Stimulated activated CD8-positive, alpha-beta memory T cell treated with anti-CD3 and anti-CD28 coated beads, Interleukin-7, amount 100 ng/mL, for 24 hours (primary cell): ENCODE measurements around the gene ACYP2.
"Not testable (repeated sequence)": the region's sequence is repeated elsewhere in the genome, so short reads cannot be mapped to it uniquely, and the experiment has no call there.

Experiments used
- DNase-seq: peaks from one replicate; pipeline ENCODE4 v3.0.0-alpha.2; 2020; ENCODE audit warnings: low read depth

Gene ACYP2

DNA sequence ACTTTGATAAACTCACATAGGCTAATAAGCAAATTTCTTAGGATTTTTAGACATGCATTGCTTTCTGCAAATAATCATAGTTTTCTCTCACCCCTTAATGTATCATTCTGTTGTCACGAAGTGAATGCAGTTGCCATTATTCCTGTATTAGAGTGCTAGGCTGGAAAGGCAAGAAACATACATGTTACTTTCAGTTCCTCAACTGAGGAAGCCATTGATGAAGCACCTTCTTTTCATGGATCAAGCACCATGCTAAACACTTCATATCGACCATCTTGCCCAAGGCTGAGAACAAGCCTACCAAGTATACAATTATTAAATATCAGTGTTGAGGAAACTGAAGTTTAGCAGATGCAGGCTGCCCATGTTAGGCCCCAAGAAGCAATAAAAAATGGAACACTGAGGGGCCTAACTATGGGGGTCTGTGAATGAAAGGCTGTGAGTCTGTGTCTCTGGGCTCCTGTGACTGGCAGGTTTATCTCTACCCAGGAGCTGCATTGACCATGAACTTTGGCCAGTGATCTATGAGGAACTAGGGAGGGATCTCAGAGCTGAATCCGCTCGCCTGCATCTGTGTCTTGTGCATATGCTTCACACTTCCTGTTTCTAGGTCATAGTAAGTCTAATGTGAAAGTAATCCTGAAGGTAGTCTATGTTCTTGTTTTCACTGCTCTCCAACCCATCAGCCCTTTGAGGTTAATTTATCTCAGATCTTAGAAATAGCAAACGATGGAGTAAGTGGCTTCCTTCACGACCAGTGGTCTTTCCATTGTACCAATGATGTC, 156.6 kb downstream of the ACYP2 start:
- no peak for DNase-seq

DNA sequence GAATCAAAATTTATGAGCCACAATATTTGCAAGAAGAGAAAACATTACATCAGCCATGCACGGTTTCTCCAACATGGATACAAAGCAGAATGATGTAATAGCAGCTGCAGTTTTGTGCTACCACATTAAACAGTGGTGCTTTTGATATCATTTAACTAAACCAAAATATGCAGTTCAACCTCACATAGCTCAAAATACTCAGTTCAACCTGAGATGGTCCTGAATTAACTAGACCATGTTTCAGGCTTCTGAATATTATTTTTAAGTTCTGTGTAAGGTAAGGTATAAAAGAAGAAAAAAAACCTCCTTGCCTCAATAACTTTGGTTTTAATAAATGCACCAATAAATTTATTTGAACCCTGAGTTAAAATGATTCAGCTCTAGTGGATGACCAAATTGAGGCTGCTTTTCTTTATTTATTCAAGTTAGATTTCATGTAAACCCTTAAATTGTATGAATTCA, 159.4 kb downstream of the ACYP2 start:
- no peak for DNase-seq

DNA sequence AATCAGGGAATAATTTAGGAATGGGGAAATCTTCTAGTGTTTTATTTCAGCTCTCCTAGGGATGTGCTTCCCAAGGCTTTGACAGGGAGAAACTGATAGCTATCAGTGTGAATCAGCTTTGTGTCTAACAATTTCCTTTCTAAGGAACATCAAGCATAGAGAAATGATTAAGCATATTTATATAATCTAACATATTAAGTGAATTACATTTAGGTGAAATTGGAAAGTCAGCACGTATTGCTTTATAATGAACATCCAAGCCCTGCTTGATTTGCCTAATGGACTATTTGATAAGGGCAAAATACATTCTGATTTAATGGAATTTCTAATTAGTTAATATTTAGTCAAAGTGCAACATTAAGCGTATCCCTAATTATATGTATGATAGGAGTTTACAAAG, 160.1 kb downstream of the ACYP2 start:
- no peak for DNase-seq

DNA sequence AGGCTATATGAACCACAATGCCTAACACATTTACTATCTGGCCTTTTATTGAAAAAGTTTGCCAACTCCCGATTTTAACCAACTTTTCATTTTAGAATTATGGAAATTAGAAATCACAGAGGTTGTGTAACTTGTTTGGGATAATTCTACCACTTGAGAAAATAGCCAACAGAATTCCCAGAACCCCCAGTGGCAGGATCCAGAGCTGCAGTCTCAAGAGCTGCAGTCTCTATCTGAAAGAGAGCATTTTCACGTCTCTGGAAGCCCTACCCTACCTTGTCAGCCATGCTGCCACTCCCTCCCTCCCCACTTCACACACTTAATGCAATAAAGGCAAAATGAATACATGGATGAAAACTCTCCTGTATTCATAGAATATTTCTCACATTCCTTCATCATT, 164.0 kb downstream of the ACYP2 start:
- no peak for DNase-seq

DNA sequence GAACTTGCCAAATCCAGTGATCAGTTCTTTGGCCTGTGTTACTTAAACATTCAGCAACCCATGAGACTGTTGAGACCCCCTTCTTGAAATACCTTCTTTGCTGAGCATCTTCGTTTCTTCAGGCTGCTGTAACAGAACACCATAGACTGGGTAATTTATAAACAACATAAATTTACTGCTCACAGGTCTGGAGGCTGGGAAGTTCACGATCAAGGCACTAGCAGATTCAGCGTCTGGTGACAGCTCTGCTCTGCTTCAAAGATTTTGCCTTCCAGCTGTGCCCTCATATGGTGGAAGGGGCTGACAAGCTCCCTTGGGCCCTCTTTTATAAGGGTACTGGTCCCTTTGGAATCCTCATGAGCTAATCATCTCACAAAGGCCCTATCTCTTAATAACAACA, 169.4 kb downstream of the ACYP2 start:
- DNase-seq, result no peak

DNA sequence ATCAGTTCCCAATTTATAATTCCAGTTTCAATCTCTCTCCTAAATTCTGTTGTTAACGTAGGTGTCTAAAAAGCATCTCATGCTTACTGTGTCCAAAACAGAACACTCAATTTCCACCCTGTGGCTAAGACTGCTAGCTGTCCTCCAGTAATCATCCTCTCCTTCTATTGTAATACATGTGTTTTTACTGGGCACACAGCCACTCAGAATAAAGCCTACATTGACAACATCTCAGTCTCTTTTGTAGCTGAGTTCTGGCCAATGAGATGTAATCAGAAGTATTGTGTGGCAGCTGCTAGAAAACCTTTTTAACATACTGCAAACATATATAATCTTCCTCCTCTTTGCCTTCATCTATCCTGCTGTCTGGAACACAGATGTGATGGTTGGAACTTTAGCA, 170.0 kb downstream of the ACYP2 start:
- DNase-seq, result no peak

DNA sequence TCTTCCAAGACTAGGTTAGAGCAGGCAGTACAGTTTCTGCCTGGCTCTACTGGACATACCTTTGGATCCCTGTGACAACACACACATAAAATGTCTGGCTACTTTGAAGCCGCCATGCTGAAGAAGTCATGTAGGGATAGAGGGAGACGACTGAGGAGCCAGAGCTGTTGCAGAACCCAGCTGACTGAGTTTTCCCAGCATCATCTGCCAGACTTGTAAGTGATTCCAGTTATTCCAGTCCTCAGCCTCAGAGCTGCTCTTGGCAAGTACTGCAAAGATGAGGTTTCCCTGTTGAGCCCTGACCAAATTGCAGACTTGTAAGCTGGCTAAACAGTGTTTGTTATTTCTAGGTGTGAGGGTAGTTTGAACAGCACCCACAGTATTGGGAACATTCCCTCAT, 172.1 kb downstream of the ACYP2 start:
- no peak for DNase-seq

DNA sequence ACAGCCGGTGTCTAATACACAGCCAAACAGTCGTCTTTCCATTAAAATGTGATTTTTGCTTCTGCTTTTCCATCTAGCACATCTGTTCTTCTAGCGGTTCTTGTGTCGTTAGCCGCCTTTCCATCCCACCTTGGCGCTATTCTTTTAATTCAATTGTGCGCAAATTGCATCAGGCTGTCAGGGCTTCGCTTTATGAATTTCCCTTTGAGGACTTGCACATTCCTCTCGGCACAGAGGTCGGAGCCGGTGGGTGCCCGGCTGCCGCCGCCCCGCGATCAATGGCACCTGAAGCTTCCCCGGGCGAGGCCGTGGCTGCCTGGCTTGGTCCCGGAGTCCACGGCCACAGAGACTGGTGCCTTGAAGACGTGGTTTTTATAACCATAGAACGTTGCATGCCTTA, 174.5 kb downstream of the ACYP2 start:
- no peak for DNase-seq

DNA sequence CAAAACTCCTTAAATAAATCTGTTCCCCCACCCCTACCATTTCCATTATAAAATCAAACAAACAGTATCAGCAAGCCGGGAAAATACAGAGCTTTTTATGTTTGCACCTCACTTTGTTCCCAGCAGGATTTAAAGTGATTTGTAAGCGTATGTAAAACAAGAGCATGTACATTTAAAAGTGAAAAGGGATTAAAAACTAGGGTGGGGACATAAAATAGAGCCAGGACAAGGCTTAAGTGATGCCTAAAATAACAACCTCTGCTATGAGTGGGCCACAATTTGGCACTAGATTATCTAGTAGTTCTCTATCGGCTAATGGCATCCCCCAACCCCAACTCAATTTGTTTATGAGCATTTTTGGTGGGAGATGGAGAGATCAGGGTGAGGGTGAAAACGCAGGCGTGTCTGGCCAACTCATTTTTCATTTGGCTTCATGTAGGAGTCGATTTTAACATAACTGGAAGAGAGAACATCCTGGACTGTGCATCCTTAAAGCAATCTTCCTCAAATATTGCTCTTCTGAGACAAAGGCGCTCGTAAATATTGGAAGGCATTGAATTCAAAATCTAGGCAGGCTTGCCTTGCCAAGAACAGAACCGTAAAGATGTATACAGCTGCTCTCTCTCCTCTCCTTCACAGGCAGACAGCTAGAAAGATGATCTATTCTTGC, 175.1 kb downstream of the ACYP2 start:
- no peak for DNase-seq

DNA sequence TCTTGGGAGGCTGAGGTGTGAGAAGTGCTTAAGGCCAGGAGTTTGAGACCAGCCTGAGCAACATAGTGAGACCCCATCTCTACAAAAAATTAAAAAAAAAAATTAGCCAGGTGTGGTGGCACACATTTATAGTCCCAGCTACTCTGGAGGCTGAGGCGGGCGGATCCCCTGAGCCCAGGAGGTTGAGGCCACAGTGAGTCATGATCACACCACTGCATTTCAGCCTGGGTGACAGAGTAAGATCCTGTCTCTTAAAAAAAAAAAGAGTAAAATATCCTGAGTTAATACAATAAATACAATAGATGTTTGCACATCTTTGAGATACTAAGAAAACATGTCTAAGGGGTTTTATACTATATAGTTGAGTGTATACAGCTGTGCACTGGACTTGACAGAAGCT, 179.2 kb downstream of the ACYP2 start:
- not testable (repeated sequence) for DNase-seq

DNA sequence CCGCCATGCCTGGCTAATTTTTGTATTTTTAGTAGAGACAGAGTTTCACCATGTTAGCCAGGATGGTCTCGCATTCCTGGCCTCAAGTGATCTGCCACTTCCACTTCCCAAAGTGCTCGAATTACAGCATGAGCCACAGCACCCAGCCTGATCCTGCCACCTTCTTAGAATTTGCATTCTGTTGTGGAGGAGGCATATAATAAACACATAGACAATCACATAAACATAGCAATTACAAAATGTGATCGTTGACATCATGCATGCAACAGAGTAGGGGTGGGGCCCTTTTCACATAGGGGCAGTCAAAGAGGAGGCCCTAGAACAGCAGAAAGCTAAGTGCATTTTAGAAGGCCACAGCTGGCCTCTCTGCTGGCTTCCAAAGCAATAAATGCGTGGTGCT, 180.5 kb downstream of the ACYP2 start:
- no peak for DNase-seq

DNA sequence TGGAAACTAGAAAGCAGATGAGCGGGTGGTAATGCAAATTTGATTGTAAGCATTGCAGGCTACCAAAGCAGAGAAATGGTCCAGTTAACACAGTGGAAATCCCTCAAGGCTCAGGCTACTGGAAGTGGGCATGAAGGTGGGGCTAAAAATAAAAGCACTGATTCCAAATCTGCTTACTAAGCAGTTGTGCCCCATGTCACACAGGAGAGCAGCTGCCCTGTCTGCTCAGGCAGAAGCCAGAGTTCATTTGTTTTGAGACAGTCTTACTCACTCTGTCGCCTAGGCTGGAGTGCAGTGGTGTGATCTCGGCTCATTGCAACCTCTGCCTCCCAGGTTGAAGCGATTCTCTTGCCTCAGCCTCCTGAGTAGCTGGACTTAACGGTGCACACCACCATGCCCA, 183.1 kb downstream of the ACYP2 start:
- no peak for DNase-seq

DNA sequence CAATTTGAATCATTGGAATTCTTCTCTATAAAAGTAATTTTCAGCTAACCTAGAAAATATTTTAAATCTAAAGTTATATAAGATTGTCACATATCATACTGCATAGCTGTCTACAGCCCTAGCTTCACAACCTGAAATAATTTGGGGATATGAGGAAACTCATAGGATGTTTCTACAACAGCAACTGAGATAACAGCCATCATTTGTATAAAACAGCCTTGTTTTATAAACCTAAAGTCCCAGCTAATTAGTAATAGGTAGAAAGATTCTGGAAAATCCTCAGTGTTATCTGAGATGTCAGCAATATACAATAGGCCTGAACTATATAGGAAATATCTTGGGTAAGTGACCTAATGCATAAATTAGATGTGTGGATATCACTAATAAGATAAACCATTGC, 188.2 kb downstream of the ACYP2 start:
- no peak for DNase-seq

DNA sequence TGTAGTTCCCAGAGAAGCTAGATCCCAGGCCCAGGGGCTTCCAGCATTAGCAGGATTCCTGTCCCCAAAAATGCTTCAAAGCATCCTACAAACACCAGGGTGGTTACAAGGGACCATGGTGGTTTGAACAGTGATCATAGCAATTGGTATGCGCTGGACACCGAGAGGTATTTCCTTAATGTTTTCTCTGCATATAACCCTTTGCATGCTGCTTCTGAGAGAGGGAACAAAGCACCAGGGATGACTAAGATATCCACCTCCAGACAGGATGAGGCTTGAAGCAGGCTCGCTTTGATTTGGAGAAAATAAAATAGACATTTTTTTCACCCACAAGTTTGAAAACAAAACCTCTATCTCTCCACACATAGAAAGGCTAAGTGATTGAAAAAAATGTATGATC, 191.1 kb downstream of the ACYP2 start:
- no peak for DNase-seq

DNA sequence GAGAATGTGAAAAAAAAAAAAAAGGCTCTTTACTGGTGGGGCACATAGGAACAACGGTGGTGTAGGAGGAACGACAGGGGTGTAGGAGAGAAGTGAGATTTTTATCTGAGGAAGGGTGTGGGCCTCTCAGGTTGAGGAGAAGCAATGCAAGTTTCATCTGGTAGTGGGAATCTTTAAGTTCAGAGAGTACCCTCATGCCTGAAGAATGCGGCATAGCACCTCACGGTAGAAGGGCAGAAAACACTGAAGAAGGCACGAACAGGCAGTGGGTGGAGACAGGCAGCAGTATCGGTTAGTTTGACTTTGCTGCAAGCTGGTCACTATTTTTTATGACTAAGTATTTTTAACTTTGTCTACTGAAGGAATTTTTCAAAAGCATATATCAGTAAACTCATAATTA, 192.8 kb downstream of the ACYP2 start:
- no peak for DNase-seq

DNA sequence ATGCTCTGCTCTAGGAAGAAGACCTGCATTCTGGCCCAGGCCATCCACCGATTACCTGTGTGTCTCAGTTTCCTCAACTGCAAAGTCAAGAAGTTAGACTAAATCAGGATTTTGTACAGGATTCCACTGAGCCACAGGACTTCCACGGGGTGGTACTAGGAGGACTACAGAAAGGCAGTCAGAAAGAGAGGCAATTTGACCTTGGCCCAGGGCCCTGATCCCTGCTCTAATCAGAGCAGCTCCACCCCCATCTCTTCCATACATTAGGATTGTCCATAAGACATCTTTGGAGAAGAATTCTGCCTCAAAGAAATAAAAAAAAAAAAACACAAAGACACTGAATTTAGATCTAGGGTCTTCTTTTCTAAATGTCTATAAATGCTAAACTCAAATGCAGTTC, 193.4 kb downstream of the ACYP2 start:
- DNase-seq, result no peak

DNA sequence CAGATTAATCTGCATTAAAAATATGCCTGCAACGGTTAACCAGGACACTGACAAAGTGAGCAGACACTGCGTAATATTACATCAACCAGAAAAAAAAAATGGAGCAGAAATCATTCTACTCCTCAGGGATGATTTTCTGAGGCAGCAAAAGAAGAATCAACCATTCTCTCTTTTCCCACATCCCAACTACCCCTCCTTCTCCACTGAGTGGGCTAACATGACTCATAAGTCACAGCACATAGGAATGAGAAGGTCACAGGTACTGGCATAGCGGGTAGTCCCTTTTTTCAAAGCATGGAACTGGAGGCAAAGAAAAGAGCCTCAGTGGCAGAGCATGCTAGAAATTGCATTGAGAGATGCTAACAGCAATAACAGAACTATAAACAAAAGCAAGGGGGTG, 194.9 kb downstream of the ACYP2 start:
- DNase-seq, result no peak

DNA sequence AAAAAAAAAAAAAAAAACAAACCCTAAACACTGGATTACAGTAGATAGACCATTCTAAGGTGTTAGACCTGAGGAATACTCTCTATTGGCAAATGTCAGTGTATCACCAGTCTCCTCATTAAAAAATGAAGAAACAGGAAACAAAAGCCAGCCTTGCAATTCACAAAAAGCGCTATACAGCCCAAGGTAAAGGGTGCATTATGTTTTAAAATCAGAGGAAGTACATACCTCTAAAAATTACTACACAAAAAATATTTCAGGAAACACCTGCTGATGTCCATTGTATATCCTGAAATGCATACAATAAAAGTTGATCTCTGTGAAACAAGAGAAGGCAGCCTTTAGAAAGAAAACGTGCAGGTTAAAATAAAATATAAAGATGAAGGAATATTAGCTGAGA, 195.5 kb downstream of the ACYP2 start:
- no peak for DNase-seq

DNA sequence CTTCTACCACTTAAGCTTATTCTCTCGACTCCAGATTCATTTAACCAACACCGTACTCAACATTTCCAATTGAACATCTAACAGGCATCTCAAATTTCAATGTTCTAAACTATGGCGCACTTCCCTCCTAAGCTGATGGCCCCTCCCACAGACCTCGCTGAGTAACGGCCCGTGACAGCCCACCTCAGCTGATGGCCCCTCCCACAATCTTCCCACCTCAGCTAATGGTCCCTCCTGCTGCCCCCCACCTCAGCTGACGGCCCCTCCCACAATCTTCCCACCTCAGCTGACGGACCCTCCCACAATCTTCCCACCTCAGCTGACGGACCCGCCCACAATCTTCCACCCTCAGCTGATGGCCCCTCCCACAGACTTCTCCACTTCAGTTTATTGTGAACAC, 197.7 kb downstream of the ACYP2 start:
- no peak for DNase-seq

DNA sequence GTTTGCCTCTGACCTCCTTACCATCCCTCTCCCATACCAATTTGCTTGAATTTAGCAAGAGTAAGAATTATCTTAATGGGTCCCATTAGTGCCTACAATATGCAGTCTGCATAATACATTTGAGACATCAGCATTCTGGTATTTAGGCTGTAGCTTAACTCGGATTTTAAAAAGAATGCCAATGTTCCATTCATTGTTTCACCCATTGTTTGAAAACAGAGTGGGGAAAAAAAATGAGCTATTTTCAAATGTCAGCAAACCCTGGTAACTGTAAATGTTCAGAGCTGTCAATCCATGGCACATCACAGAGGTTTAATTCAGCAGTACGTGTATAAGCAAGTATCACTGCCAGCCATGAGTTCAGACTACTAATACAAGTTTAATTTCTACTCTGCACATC, 202.6 kb downstream of the ACYP2 start:
- DNase-seq, result no peak

DNA sequence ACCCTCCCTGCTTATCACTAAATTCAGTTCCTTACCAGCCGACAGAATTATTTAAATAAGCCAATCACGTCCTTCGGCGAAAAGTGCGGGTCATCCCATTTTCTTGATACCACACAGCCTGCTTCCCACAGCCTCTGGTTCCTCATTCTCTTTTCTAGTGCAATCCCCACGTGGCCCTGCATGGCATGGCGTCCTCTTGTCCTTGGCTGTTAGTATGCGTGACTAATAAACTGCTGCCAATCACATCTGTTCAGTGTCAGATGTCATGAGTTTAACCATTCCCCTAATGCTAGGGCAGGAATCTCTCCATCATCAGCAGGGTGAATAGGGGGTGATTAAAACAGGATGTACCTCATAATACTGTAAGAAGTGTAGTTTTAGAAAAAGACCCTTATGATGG, 203.4 kb downstream of the ACYP2 start:
- no peak for DNase-seq

DNA sequence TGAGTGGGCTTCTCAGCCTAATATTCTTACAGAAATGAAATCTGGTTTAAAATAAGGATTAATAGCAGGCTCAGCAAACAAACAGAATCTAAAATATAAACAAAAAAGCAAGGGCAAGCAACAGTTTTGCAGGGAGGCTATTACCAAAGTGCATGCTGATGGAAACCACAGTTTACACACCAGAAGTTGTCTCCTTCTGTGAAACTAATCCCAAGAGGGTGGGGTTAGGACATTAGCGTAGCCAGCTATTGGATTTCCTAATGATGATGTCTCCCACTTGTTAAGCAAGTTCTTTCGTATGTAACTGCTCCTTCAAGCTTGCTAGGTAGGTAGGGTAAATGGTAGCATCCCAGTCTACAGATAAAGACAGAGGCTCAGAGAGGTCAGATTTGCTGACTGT, 205.6 kb downstream of the ACYP2 start:
- no peak for DNase-seq

DNA sequence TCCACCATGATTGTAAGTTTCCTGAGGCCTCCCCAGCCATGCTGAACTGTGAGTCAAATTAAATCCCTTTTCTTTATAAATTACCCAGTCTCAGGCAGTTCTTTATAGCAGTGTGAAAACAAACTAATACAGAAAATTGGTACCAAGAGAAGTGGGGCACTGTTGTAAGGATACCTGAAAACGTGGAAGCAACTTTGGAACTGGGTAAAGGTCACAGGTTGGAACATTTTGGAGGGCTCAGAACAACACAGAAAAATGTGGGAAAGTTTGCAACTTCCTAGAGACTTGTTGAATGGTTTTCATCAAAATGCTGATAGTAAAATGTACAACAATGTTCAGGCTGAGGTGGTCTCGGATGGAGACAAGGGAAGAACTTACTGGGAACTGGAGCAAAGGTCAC, 209.1 kb downstream of the ACYP2 start:
- not testable (repeated sequence) for DNase-seq

DNA sequence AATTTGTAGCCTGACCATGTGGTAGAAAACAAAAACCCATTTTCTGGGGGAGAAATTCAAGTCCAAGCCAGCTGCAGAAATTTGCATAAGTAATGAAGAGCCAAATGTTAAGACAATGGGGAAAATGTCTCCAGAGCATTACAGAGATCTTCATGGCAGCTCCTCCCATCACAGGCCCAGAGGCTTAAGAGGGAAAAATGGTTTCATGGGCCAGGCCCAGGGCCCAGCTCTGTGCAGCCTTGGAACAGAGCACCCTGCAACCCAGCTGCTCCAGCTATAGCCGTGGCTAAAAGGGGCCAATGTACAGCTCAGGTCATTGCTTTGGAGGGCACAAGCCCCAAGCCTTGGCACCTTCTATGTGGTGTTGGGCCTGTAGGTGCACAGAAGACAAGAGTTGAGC, 209.7 kb downstream of the ACYP2 start:
- DNase-seq, result no peak
